PC-3 (cell line): Measurements from ENCODE around the gene NKD1.

Source experiments
- CTCF ChIP-seq: fragments of 300-600 bp; sonication (generic); conservative IDR thresholded peaks from 2 replicates; pipeline ENCODE4 v1.5.1; 2017; ENCODE audit warnings: antibody characterized with exemption, low read depth, mild to moderate bottlenecking, low read length
- EZH2 ChIP-seq: fragments of 300-600 bp; sonication (generic); IDR thresholded peaks from one replicate; pipeline ENCODE4 v1.6.1; 2017; ENCODE audit warnings: antibody characterized with exemption, mild to moderate bottlenecking, low read length; ENCODE audit not compliant: unreplicated experiment
- EZH2phosphoT487 ChIP-seq: fragments of 300-600 bp; sonication (generic); IDR thresholded peaks from 2 replicates; pipeline ENCODE4 v1.6.1; 2018; ENCODE audit warnings: mild to moderate bottlenecking, antibody characterized with exemption, low read length, borderline replicate concordance

GRCh38 chr16:50598256-50598894, 50.2 kb downstream of the NKD1 start:
- TF ChIP-seq EZH2phosphoT487 = no peak
- no peak for TF ChIP-seq EZH2
- TF ChIP-seq CTCF = no peak
